ENCODE results near the gene CARMIL3.
"Not testable (repeated sequence)": the region's sequence is repeated elsewhere in the genome, so short reads cannot be mapped to it uniquely, and the experiment has no call there.

DNA sequence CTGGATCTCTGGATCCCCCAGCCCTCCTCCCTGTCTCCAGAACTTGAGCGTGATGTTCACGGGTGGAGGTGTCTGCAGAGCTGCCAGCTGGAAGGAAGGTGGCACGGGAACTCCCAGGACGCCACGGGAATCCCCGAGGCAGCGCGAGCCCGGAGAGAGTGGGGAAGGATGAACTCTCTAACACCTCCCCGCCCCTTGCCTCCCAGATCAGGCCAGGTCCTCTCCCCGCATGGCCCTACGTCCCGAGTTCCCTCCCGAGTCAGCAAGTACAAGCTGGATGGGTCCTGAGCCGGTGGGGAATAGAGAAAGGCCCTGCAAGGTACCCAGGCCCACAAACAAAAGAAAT, 45.4 kb upstream of the CARMIL3 start:
- TF ChIP-seq, protein P1, sequence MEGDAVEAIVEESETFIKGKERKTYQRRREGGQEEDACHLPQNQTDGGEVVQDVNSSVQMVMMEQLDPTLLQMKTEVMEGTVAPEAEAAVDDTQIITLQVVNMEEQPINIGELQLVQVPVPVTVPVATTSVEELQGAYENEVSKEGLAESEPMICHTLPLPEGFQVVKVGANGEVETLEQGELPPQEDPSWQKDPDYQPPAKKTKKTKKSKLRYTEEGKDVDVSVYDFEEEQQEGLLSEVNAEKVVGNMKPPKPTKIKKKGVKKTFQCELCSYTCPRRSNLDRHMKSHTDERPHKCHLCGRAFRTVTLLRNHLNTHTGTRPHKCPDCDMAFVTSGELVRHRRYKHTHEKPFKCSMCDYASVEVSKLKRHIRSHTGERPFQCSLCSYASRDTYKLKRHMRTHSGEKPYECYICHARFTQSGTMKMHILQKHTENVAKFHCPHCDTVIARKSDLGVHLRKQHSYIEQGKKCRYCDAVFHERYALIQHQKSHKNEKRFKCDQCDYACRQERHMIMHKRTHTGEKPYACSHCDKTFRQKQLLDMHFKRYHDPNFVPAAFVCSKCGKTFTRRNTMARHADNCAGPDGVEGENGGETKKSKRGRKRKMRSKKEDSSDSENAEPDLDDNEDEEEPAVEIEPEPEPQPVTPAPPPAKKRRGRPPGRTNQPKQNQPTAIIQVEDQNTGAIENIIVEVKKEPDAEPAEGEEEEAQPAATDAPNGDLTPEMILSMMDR (conservative IDR thresholded peaks at IDR 0.05; ENCODE audit: low read depth, low read length), result not testable (repeated sequence)
- not testable (repeated sequence) for TF ChIP-seq POLR2A (IDR thresholded peaks at IDR 0.05; ENCODE audit: low read depth, low read length); CEBPB (IDR thresholded peaks at IDR 0.05; ENCODE audit: low read depth, low read length); MAZ (IDR thresholded peaks at IDR 0.05; ENCODE audit: borderline replicate concordance, low read depth, low read length); RAD21 (IDR thresholded peaks at IDR 0.05; ENCODE audit: low read length); MXI1 (IDR thresholded peaks at IDR 0.05; ENCODE audit: borderline replicate concordance, low read depth, low read length); MAFK (IDR thresholded peaks at IDR 0.05; ENCODE audit: low read depth, low read length); RCOR1 (IDR thresholded peaks at IDR 0.05; ENCODE audit: insufficient replicate concordance, low read length)

Data from IMR-90 (cell line).